ENCODE measurements around the gene ATM.

ATM gene

GRCh38 chr11:108222574-108223347, at the start of gene ATM, which contains the start of gene NPAT:
Gene ATM, plus strand, starts transcription at chr11:108223067. Its CDS starts 4,558 bp downstream, at chr11:108227625.
Gene NPAT, minus strand, starts transcription at chr11:108222638. Its CDS starts 102 bp downstream, at chr11:108222536.
- DNase-seq = peak; percentile 99

- DNase-seq = no peak
These were observed 45.3 kb upstream of the ATM start for GRCh38 chr11:108177570-108177969.

GRCh38 chr11:108193725-108194124, 29.1 kb upstream of the ATM start:
- no peak for DNase-seq

- no peak for DNase-seq
These were observed 26.0 kb upstream of the ATM start for GRCh38 chr11:108196901-108197300.

- no peak for DNase-seq
These were observed 25.5 kb upstream of the ATM start for GRCh38 chr11:108197351-108197750.

GRCh38 chr11:108198833-108199232, 24.0 kb upstream of the ATM start:
- no peak for DNase-seq

GRCh38 chr11:108199446-108200321, 23.2 kb upstream of the ATM start:
- no peak for DNase-seq

- no peak for DNase-seq
These were observed 19.8 kb upstream of the ATM start for GRCh38 chr11:108203075-108203474.

GRCh38 chr11:108204376-108204775, 18.5 kb upstream of the ATM start:
- no peak for DNase-seq

GRCh38 chr11:108204929-108205499, 17.9 kb upstream of the ATM start:
- DNase-seq = no peak

GRCh38 chr11:108206171-108206570, 16.7 kb upstream of the ATM start:
- no peak for DNase-seq

GRCh38 chr11:108206969-108207682, 15.7 kb upstream of the ATM start:
- no peak for DNase-seq

GRCh38 chr11:108207683-108208060, 15.2 kb upstream of the ATM start:
- DNase-seq = no peak

- DNase-seq = no peak
These were observed 12.4 kb upstream of the ATM start for GRCh38 chr11:108210441-108210840.

- DNase-seq = no peak
These were observed 9.1 kb upstream of the ATM start for GRCh38 chr11:108213784-108214183.

GRCh38 chr11:108216988-108217387, 5.9 kb upstream of the ATM start:
- no peak for DNase-seq

- DNase-seq = no peak
These were observed 4.4 kb upstream of the ATM start for GRCh38 chr11:108218455-108218854.

- no peak for DNase-seq
These were observed 3.7 kb upstream of the ATM start for GRCh38 chr11:108218912-108219783.

GRCh38 chr11:108220721-108221336, 2.0 kb upstream of the ATM start:
- DNase-seq = no peak

GRCh38 chr11:108221371-108221770, 1.5 kb upstream of the ATM start:
- DNase-seq = no peak

- DNase-seq = no peak
These were observed 825 bp upstream of the ATM start for GRCh38 chr11:108221911-108222573.

Measured in amniotic stem cell (primary cell).